IPS-18a (cell line): ENCODE data around the gene HNF4A.
"Not testable (repeated sequence)": the region's sequence is repeated elsewhere in the genome, so short reads cannot be mapped to it uniquely, and the experiment has no call there.

Source experiments
- H3K27ac ChIP-seq: one replicate; pipeline ENCODE4 v1.5.1; 2013; ENCODE audit warnings: low read length
- H3K27me3 ChIP-seq: one replicate; pipeline ENCODE4 v1.6.1; 2013; ENCODE audit warnings: mild to moderate bottlenecking, low read length; ENCODE audit not compliant: control insufficient read depth, insufficient read depth
- H3K36me3 ChIP-seq: one replicate; pipeline ENCODE4 v1.6.1; 2013; ENCODE audit warnings: low read depth, low read length; ENCODE audit not compliant: control insufficient read depth
- H3K4me1 ChIP-seq: one replicate; pipeline ENCODE4 v1.6.1; 2013; ENCODE audit warnings: low read depth, low read length; ENCODE audit not compliant: control insufficient read depth
- H3K4me3 ChIP-seq: one replicate; pipeline ENCODE4 v1.5.1; 2013; ENCODE audit warnings: low read length
- H3K9ac ChIP-seq: one replicate; pipeline ENCODE4 v1.6.1; 2013; ENCODE audit warnings: mild to moderate bottlenecking, low read length, moderate library complexity
- H3K9me3 ChIP-seq: one replicate; pipeline ENCODE4 v1.6.1; 2013; ENCODE audit warnings: low read depth, low read length; ENCODE audit not compliant: control insufficient read depth

HNF4A gene

DNA sequence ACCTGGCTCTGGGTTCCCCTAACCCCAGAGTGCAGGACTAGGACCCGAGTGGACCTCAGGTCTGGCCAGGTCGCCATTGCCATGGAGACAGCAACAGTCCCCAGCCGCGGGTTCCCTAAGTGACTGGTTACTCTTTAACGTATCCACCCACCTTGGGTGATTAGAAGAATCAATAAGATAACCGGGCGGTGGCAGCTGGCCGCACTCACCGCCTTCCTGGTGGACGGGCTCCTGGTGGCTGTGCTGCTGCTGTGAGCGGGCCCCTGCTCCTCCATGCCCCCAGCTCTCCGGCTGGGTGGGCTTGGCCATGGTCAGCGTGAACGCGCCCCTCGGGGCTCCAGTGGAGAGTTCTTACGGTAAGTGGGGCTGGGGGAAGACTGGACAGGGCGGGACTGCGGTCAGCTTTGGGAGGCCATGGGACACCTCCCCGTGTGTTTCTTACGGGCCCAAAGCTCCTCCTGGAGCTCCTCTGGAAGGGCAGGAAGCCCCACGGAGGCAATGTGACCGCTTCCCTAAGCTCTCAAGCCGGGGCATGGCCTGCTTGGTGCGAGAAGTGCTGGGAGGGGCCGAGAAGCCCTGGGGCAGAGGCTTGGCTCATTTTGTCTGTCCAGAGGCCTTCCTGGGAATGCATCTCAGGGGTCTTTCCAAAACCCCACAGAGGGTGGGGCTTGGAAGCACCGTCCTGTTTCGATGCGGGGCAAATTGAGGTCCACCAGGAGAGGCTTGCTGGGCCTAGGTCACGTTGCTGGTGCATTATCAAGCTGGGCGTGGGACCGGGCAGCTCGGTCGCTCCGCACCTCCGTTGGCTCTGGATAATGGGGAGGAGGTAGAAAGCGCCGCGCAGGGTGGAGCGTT, at the start of gene HNF4A:
HNF4A (plus strand) TSS at position 202 of the 855 bp plus-strand sequence; CDS start at position 308, 106 bp downstream.
- no peaks in the 10 kb centered on the region for H3K36me3 ChIP-seq
- no peaks in the 10 kb centered on the region for H3K9me3 ChIP-seq
- no peak within 1 kb of the TSS for H3K9ac ChIP-seq
- H3K27ac ChIP-seq = no peak within 1 kb of the TSS
- no peaks in the 10 kb centered on the region for H3K4me1 ChIP-seq
- no peak within 1 kb of the TSS for H3K4me3 ChIP-seq
- H3K27me3 ChIP-seq = no peaks in the 10 kb centered on the region

GRCh38 chr20:44306927-44307326, 48.6 kb upstream of the HNF4A start:
- Histone ChIP-seq H3K9ac (no peak overlapping the region), H3K4me1 (no peaks in the 10 kb centered on the region), H3K9me3 (no peaks in the 10 kb centered on the region), H3K27ac (no peak overlapping the region), H3K36me3 (no peaks in the 10 kb centered on the region), H3K27me3 (peaks cover 19% of the 10 kb centered on the region), H3K4me3 (no peak overlapping the region)

DNA sequence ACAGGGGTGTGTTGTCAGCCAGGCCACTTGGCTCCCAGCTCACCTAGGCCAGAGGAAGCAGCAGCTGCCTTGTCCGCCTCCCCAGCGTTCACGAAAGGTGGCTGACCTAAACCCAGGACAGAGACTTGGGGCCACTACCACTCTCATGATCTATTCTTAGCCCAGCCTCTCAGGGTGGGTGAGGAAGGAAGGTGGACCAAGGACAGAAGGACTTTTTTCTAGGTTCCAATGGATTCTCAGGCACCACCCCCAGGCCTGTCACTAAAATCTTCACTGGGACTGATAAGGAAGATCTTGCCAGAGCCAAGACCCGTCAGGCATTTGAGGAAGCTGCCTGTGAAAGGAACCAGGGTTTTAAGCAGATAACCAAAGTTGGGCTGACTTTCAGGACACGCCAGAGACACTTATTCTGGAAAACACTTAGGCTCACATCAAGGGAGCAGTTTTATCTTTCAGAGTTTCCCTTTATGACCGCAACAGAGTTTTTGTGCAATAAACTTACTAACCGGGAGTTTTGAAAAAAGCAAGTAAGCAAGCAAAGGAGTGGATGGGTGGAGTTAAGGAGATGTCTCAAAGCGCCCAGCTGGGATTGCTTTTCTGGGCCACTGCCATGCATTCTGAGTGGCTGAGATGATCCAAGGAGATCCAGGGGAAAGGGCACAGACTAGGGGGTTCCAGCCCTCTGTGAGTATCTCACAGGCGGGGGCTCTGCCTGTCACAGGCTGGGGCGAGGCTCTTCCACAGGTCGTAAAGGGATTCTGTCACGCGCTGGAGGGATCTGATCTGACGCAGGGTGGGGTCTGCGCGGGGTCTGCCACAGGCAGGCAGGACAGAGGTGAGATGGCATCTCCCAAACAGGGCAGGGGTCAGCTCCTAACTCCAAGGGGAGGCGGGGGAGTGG, 45.5 kb upstream of the HNF4A start:
- Histone ChIP-seq H3K4me1 (no peaks in the 10 kb centered on the region), H3K9me3 (no peaks in the 10 kb centered on the region), H3K9ac (peak overlapping the region; percentile 52), H3K27ac (no peak overlapping the region), H3K4me3 (peak overlapping the region; percentile 92), H3K36me3 (no peaks in the 10 kb centered on the region), H3K27me3 (peaks cover 25% of the 10 kb centered on the region)

GRCh38 chr20:44310664-44311639, 44.5 kb upstream of the HNF4A start, which contains the start of gene FITM2:
FITM2 (minus strand) TSS chr20:44311202; CDS start chr20:44311148, 54 bp downstream.
- Histone ChIP-seq H3K9ac (peak within 1 kb of the TSS; percentile 52), H3K4me1 (no peaks in the 10 kb centered on the region), H3K4me3 (peak within 1 kb of the TSS; percentile 92), H3K36me3 (no peaks in the 10 kb centered on the region), H3K27ac (no peak within 1 kb of the TSS), H3K27me3 (peaks cover 25% of the 10 kb centered on the region), H3K9me3 (no peaks in the 10 kb centered on the region)

GRCh38 chr20:44314870-44315269, 40.6 kb upstream of the HNF4A start:
- Histone ChIP-seq H3K27ac (no peak overlapping the region), H3K9me3 (no peaks in the 10 kb centered on the region), H3K4me3 (no peak overlapping the region), H3K27me3 (peaks cover 22% of the 10 kb centered on the region), H3K36me3 (no peaks in the 10 kb centered on the region), H3K9ac (no peak overlapping the region), H3K4me1 (no peaks in the 10 kb centered on the region)

DNA sequence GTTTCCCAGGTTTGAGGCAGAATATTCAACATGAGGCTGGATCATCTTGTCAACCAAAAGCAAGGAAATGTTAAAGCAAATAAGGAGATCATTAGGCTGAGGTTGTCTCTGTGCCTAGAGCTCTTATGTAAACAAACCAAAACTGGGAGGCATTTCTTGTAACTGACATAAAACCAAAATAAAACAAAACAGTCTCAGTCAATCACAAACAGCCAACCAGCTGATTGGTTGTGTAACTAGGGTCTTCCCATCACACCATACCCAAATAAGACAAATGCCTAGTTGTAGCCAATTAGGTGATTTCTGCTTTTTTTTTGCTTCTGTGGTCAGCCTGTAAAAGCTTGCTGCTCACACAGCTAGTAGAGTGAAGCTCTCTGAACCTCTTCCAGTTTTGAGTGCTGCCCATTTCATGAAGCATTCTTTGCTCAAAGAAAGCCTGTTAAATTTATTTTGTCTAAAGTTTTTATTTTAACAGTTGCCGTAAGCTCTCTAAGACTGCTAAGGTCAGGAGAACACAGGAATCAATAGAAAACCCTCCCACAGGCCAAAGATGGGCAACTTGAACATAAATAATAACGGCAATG, 35.6 kb upstream of the HNF4A start:
- no peaks in the 10 kb centered on the region for H3K9me3 ChIP-seq
- H3K9ac ChIP-seq = no peak overlapping the region
- no peaks in the 10 kb centered on the region for H3K27me3 ChIP-seq
- H3K27ac ChIP-seq = no peak overlapping the region
- no peak overlapping the region for H3K4me3 ChIP-seq
- H3K4me1 ChIP-seq = peaks cover 8% of the 10 kb centered on the region
- H3K36me3 ChIP-seq = no peaks in the 10 kb centered on the region

- H3K27me3 ChIP-seq = no peaks in the 10 kb centered on the region
- peaks cover 8% of the 10 kb centered on the region for H3K4me1 ChIP-seq
- H3K9me3 ChIP-seq = no peaks in the 10 kb centered on the region
- H3K9ac ChIP-seq = no peak overlapping the region
- H3K4me3 ChIP-seq = no peak overlapping the region
- no peaks in the 10 kb centered on the region for H3K36me3 ChIP-seq
- no peak overlapping the region for H3K27ac ChIP-seq
These were observed 31.2 kb upstream of the HNF4A start for GRCh38 chr20:44324343-44324742.

DNA sequence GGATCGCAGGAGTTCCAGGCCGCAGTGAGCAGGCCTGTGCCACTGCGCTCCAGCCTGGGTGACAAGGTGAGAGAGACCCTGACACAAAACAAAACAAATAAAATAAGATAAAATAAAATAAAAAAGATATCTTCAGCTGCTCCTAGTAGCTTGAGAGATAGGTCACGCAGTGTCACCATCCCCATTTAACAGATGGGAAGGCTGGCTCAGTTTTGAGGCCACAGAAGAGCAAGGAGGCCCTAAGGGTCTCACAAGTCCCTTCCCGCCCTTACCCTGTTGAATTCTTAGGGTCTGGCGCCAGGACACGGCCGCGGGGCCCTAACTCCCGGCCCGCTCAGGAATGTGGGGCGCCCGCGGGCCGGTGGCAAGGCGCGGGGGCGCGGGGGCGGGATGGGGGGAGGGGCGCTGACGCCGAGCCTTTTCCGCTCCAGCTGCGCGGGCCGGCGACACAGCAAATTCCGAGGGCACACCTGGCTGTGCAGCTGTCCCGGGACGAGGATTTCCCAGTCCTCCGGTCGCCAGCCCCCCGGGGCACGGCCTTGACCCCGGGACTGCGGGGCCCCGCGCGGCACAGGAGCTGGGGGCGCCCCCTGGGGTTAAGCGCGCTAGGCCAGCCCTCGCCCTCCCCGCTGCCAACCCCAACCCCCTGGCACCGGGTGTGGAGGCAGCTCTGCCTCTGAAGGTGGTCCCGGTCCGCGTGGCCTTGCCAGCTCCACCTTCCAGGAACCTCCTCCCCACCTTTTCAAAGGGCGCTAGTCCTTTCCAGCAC, 28.9 kb upstream of the HNF4A start:
- no peaks in the 10 kb centered on the region for H3K27me3 ChIP-seq
- H3K9ac ChIP-seq = no peak overlapping the region
- H3K27ac ChIP-seq = no peak overlapping the region
- peak overlapping the region; percentile 21 for H3K4me3 ChIP-seq
- H3K9me3 ChIP-seq = no peaks in the 10 kb centered on the region
- H3K36me3 ChIP-seq = no peaks in the 10 kb centered on the region
- peaks cover 8% of the 10 kb centered on the region for H3K4me1 ChIP-seq

GRCh38 chr20:44327748-44328147, 27.8 kb upstream of the HNF4A start:
- not testable (repeated sequence) for H3K9me3 ChIP-seq, H3K4me3 ChIP-seq, H3K36me3 ChIP-seq, H3K27ac ChIP-seq, H3K4me1 ChIP-seq, H3K27me3 ChIP-seq, H3K9ac ChIP-seq

DNA sequence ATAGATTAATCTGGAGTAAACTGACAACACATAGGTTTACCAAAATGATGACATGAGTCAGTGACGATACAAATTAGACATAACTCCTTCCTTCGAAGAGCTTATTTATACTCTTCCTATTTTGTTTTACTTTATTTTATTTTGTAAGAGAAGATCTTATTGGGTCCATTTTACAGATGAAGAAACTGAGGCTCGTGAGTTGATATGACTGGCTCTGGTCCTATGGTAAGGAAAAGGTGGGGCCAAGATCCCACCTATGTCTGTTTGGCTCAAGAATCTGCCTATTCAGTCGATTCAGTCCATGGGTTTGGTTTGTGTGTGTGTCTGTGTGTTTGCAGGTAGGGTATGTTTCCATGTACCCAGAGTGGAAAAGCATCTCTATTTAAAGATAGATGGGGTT, 27.1 kb upstream of the HNF4A start:
- Histone ChIP-seq H3K9me3 (no peaks in the 10 kb centered on the region), H3K27me3 (no peaks in the 10 kb centered on the region), H3K4me1 (peaks cover 8% of the 10 kb centered on the region), H3K4me3 (no peak overlapping the region), H3K27ac (no peak overlapping the region), H3K9ac (no peak overlapping the region), H3K36me3 (no peaks in the 10 kb centered on the region)
